ENCODE measurements around the gene ZKSCAN5.

GRCh38 chr7:99573257-99573656 is 68.8 kb downstream of the ZKSCAN5 start:
- TF ChIP-seq CTCF (IDR thresholded peaks at IDR 0.05; ENCODE audit: poor library complexity, severe bottlenecking) = no peak
- no peak for TF ChIP-seq TAF1 (IDR thresholded peaks at IDR 0.05; ENCODE audit: low read depth)
- no peak for TF ChIP-seq RAD21 (conservative IDR thresholded peaks at IDR 0.05)
